ENCODE data around the gene CTDSPL.

CTDSPL gene

GRCh38 chr3:37961622-37962431, 100.1 kb downstream of the CTDSPL start:
- Histone ChIP-seq H4K20me1 (ENCODE audit: insufficient read depth, low read length) (no peaks in the 10 kb centered on the region), H3K27ac (ENCODE audit: low read length) (no peak overlapping the region), H3K36me3 (ENCODE audit: insufficient read depth, low read length) (peaks cover 10% of the 10 kb centered on the region; the same call in 1 of the 2 replicates), H3K79me2 (ENCODE audit: insufficient read depth, low read length) (no peaks in the 10 kb centered on the region), H3K9ac (ENCODE audit: low read depth, low read length) (no peak overlapping the region), H3K9me3 (ENCODE audit: insufficient read depth, low read length, severe bottlenecking) (no peaks in the 10 kb centered on the region), H3K27me3 (ENCODE audit: insufficient read depth, low read length, poor library complexity) (no peaks in the 10 kb centered on the region), H3K4me3 (ENCODE audit: low read depth in 1 of 2, low read length in 2 of 2) (no peak overlapping the region), H3K4me2 (ENCODE audit: insufficient read depth, low read length) (no peak overlapping the region), H3K4me1 (ENCODE audit: insufficient read depth, low read length) (peaks cover 12% of the 10 kb centered on the region), H2AFZ (ENCODE audit: low read depth, low read length) (no peak overlapping the region)
- DNase-seq = no peak
- ATAC-seq (ENCODE audit: insufficient read depth, low read depth) = no peak
- TF ChIP-seq EZH2 (IDR thresholded peaks at IDR 0.05; ENCODE audit: borderline replicate concordance, low read depth, low read length, severe bottlenecking) (no peak), CTCF (IDR thresholded peaks at IDR 0.05; ENCODE audit: borderline replicate concordance, extremely low read depth, low read length, poor library complexity, severe bottlenecking) (no peak)

GRCh38 chr3:37963016-37963415, 101.3 kb downstream of the CTDSPL start:
- no peaks in the 10 kb centered on the region for H4K20me1 ChIP-seq (ENCODE audit: insufficient read depth, low read length)
- no peak overlapping the region for H2AFZ ChIP-seq (ENCODE audit: low read depth, low read length)
- H3K4me3 ChIP-seq (ENCODE audit: low read depth in 1 of 2, low read length in 2 of 2) = no peak overlapping the region
- TF ChIP-seq CTCF (IDR thresholded peaks at IDR 0.05; ENCODE audit: borderline replicate concordance, extremely low read depth, low read length, poor library complexity, severe bottlenecking) (no peak), EZH2 (IDR thresholded peaks at IDR 0.05; ENCODE audit: borderline replicate concordance, low read depth, low read length, severe bottlenecking) (no peak)
- H3K27ac ChIP-seq (ENCODE audit: low read length) = no peak overlapping the region
- peaks cover 8% of the 10 kb centered on the region; the same call in 1 of the 2 replicates for H3K36me3 ChIP-seq (ENCODE audit: insufficient read depth, low read length)
- H3K9me3 ChIP-seq (ENCODE audit: insufficient read depth, low read length, severe bottlenecking) = no peaks in the 10 kb centered on the region
- no peak overlapping the region for H3K4me2 ChIP-seq (ENCODE audit: insufficient read depth, low read length)
- no peaks in the 10 kb centered on the region for H3K27me3 ChIP-seq (ENCODE audit: insufficient read depth, low read length, poor library complexity)
- H3K9ac ChIP-seq (ENCODE audit: low read depth, low read length) = no peak overlapping the region
- ATAC-seq (ENCODE audit: insufficient read depth, low read depth) (no peak), DNase-seq (no peak)
- H3K79me2 ChIP-seq (ENCODE audit: insufficient read depth, low read length) = no peaks in the 10 kb centered on the region
- H3K4me1 ChIP-seq (ENCODE audit: insufficient read depth, low read length) = no peaks in the 10 kb centered on the region

GRCh38 chr3:37963635-37964034, 102.0 kb downstream of the CTDSPL start:
- Histone ChIP-seq H2AFZ (ENCODE audit: low read depth, low read length) (no peak overlapping the region), H3K9me3 (ENCODE audit: insufficient read depth, low read length, severe bottlenecking) (no peaks in the 10 kb centered on the region), H3K4me2 (ENCODE audit: insufficient read depth, low read length) (no peak overlapping the region), H4K20me1 (ENCODE audit: insufficient read depth, low read length) (no peaks in the 10 kb centered on the region), H3K4me3 (ENCODE audit: low read depth in 1 of 2, low read length in 2 of 2) (no peak overlapping the region), H3K9ac (ENCODE audit: low read depth, low read length) (no peak overlapping the region), H3K4me1 (ENCODE audit: insufficient read depth, low read length) (no peaks in the 10 kb centered on the region), H3K36me3 (ENCODE audit: insufficient read depth, low read length) (peaks cover 9% of the 10 kb centered on the region; the same call in 1 of the 2 replicates), H3K27ac (ENCODE audit: low read length) (no peak overlapping the region), H3K27me3 (ENCODE audit: insufficient read depth, low read length, poor library complexity) (no peaks in the 10 kb centered on the region), H3K79me2 (ENCODE audit: insufficient read depth, low read length) (no peaks in the 10 kb centered on the region)
- ATAC-seq (ENCODE audit: insufficient read depth, low read depth) (no peak), DNase-seq (no peak)
- TF ChIP-seq EZH2 (IDR thresholded peaks at IDR 0.05; ENCODE audit: borderline replicate concordance, low read depth, low read length, severe bottlenecking) (no peak), CTCF (IDR thresholded peaks at IDR 0.05; ENCODE audit: borderline replicate concordance, extremely low read depth, low read length, poor library complexity, severe bottlenecking) (no peak)
